ENCODE measurements around the gene HSPA6. TPM values are rescaled to one million over a fixed set of nuclear protein-coding genes. Genes with fewer than 3 reads are reported as not detected.
"Not testable (repeated sequence)": the region's sequence is repeated elsewhere in the genome, so short reads cannot be mapped to it uniquely, and the experiment has no call there.

The HSPA6 gene
- total and polyA plus RNA-seq, 4 donors: 0.77 to 25.8 (median 1.1) TPM

GRCh38 chr1:161502181-161502580 lies 22.2 kb upstream of the HSPA6 start:
- no peaks in the 10 kb centered on the region for H3K27me3 ChIP-seq (ENCODE audit: control insufficient read depth, insufficient read depth, low read length)
- no peaks in the 10 kb centered on the region for H3K4me1 ChIP-seq (ENCODE audit: control insufficient read depth, insufficient read depth, low read length)
- no peaks in the 10 kb centered on the region for H3K9me3 ChIP-seq (ENCODE audit: control insufficient read depth, insufficient read depth, low read length)
- no peak overlapping the region for H3K4me3 ChIP-seq (ENCODE audit: low read depth, low read length)
- no peak overlapping the region for H3K27ac ChIP-seq (ENCODE audit: low read depth, low read length)
- DNase-seq (ENCODE audit: low read depth in 4 of 6, low spot score in 6 of 6): no peak
- H3K36me3 ChIP-seq (ENCODE audit: control insufficient read depth, insufficient read depth, low read length): no peaks in the 10 kb centered on the region
- WGBS (ENCODE audit: insufficient coverage): 80% methylated on average over 1 of the region's 4 CpGs

- DNase-seq (ENCODE audit: low read depth in 4 of 6, low spot score in 6 of 6): no peak
These were observed 21.5 kb upstream of the HSPA6 start for GRCh38 chr1:161502641-161503393.

GRCh38 chr1:161503394-161503748 lies 21.0 kb upstream of the HSPA6 start:
- DNase-seq (ENCODE audit: low read depth in 4 of 6, low spot score in 6 of 6): no peak
- Histone ChIP-seq H3K27me3 (ENCODE audit: control insufficient read depth, insufficient read depth, low read length) (no peaks in the 10 kb centered on the region), H3K36me3 (ENCODE audit: control insufficient read depth, insufficient read depth, low read length) (no peaks in the 10 kb centered on the region), H3K9me3 (ENCODE audit: control insufficient read depth, insufficient read depth, low read length) (no peaks in the 10 kb centered on the region), H3K4me3 (ENCODE audit: low read depth, low read length) (no peak overlapping the region), H3K27ac (ENCODE audit: low read depth, low read length) (no peak overlapping the region), H3K4me1 (ENCODE audit: control insufficient read depth, insufficient read depth, low read length) (no peaks in the 10 kb centered on the region)

More at GRCh38 chr1:161502641-161503393, 21.5 kb upstream of the HSPA6 start:
- Histone ChIP-seq H3K27me3 (ENCODE audit: control insufficient read depth, insufficient read depth, low read length) (no peaks in the 10 kb centered on the region), H3K27ac (ENCODE audit: low read depth, low read length) (no peak overlapping the region), H3K4me1 (ENCODE audit: control insufficient read depth, insufficient read depth, low read length) (no peaks in the 10 kb centered on the region), H3K36me3 (ENCODE audit: control insufficient read depth, insufficient read depth, low read length) (no peaks in the 10 kb centered on the region), H3K4me3 (ENCODE audit: low read depth, low read length) (no peak overlapping the region), H3K9me3 (ENCODE audit: control insufficient read depth, insufficient read depth, low read length) (no peaks in the 10 kb centered on the region)
- WGBS (ENCODE audit: insufficient coverage): no CpG with 5 or more reads among the region's 1 CpG

GRCh38 chr1:161505686-161506085 lies 18.7 kb upstream of the HSPA6 start:
- no peak overlapping the region for H3K27ac ChIP-seq (ENCODE audit: low read depth, low read length)
- no peaks in the 10 kb centered on the region for H3K27me3 ChIP-seq (ENCODE audit: control insufficient read depth, insufficient read depth, low read length)
- WGBS (ENCODE audit: insufficient coverage): 70% methylated on average over 6 of the region's 6 CpGs

GRCh38 chr1:161506336-161507223 lies 17.8 kb upstream of the HSPA6 start:
- no peaks in the 10 kb centered on the region for H3K36me3 ChIP-seq (ENCODE audit: control insufficient read depth, insufficient read depth, low read length)
- H3K4me3 ChIP-seq (ENCODE audit: low read depth, low read length): no peak overlapping the region
- no peaks in the 10 kb centered on the region for H3K27me3 ChIP-seq (ENCODE audit: control insufficient read depth, insufficient read depth, low read length)
- DNase-seq (ENCODE audit: low read depth in 4 of 6, low spot score in 6 of 6): peak in 1 of 6 donors; percentile 14
- peaks cover 11% of the 10 kb centered on the region for H3K4me1 ChIP-seq (ENCODE audit: control insufficient read depth, insufficient read depth, low read length)
- H3K9me3 ChIP-seq (ENCODE audit: control insufficient read depth, insufficient read depth, low read length): no peaks in the 10 kb centered on the region
- H3K27ac ChIP-seq (ENCODE audit: low read depth, low read length): no peak overlapping the region
- WGBS (ENCODE audit: insufficient coverage): no CpG with 5 or more reads among the region's 15 CpGs

More at GRCh38 chr1:161505686-161506085, 18.7 kb upstream of the HSPA6 start:
- no peaks in the 10 kb centered on the region for H3K9me3 ChIP-seq (ENCODE audit: control insufficient read depth, insufficient read depth, low read length)
- no peak overlapping the region for H3K4me3 ChIP-seq (ENCODE audit: low read depth, low read length)
- H3K36me3 ChIP-seq (ENCODE audit: control insufficient read depth, insufficient read depth, low read length): no peaks in the 10 kb centered on the region
- peaks cover 3% of the 10 kb centered on the region for H3K4me1 ChIP-seq (ENCODE audit: control insufficient read depth, insufficient read depth, low read length)
- no peak for DNase-seq (ENCODE audit: low read depth in 4 of 6, low spot score in 6 of 6)

- Histone ChIP-seq H3K4me3 (ENCODE audit: low read depth, low read length) (no peak overlapping the region), H3K4me1 (ENCODE audit: control insufficient read depth, insufficient read depth, low read length) (peaks cover 23% of the 10 kb centered on the region), H3K36me3 (ENCODE audit: control insufficient read depth, insufficient read depth, low read length) (no peaks in the 10 kb centered on the region), H3K9me3 (ENCODE audit: control insufficient read depth, insufficient read depth, low read length) (no peaks in the 10 kb centered on the region), H3K27ac (ENCODE audit: low read depth, low read length) (no peak overlapping the region), H3K27me3 (ENCODE audit: control insufficient read depth, insufficient read depth, low read length) (no peaks in the 10 kb centered on the region)
- DNase-seq (ENCODE audit: low read depth in 4 of 6, low spot score in 6 of 6): no peak
- WGBS (ENCODE audit: insufficient coverage): 83% methylated on average over 3 of the region's 3 CpGs
These were observed 13.9 kb upstream of the HSPA6 start for GRCh38 chr1:161510477-161510876.

- Histone ChIP-seq H3K36me3 (ENCODE audit: control insufficient read depth, insufficient read depth, low read length) (no peaks in the 10 kb centered on the region), H3K27me3 (ENCODE audit: control insufficient read depth, insufficient read depth, low read length) (no peaks in the 10 kb centered on the region), H3K27ac (ENCODE audit: low read depth, low read length) (no peak overlapping the region), H3K4me3 (ENCODE audit: low read depth, low read length) (no peak overlapping the region), H3K9me3 (ENCODE audit: control insufficient read depth, insufficient read depth, low read length) (no peaks in the 10 kb centered on the region), H3K4me1 (ENCODE audit: control insufficient read depth, insufficient read depth, low read length) (peaks cover 23% of the 10 kb centered on the region)
- WGBS (ENCODE audit: insufficient coverage): 63% methylated on average over 3 of the region's 5 CpGs
- DNase-seq (ENCODE audit: low read depth in 4 of 6, low spot score in 6 of 6): peak in 2 of 6 donors; percentile 26 to 78
These were observed 13.2 kb upstream of the HSPA6 start for GRCh38 chr1:161511018-161511755.

- no peak overlapping the region for H3K4me3 ChIP-seq (ENCODE audit: low read depth, low read length)
- no peak overlapping the region for H3K27ac ChIP-seq (ENCODE audit: low read depth, low read length)
- WGBS (ENCODE audit: insufficient coverage): 71% methylated on average over 6 of the region's 7 CpGs
These were observed 12.6 kb upstream of the HSPA6 start for GRCh38 chr1:161511756-161512060.

GRCh38 chr1:161512636-161513447 lies 11.5 kb upstream of the HSPA6 start:
- 77% methylated on average over 5 of the region's 6 CpGs for WGBS (ENCODE audit: insufficient coverage)
- H3K27me3 ChIP-seq (ENCODE audit: control insufficient read depth, insufficient read depth, low read length); H3K9me3 ChIP-seq (ENCODE audit: control insufficient read depth, insufficient read depth, low read length); DNase-seq (ENCODE audit: low read depth in 4 of 6, low spot score in 6 of 6); H3K36me3 ChIP-seq (ENCODE audit: control insufficient read depth, insufficient read depth, low read length); H3K4me3 ChIP-seq (ENCODE audit: low read depth, low read length): not testable (repeated sequence)
- Histone ChIP-seq H3K4me1 (ENCODE audit: control insufficient read depth, insufficient read depth, low read length) (peaks cover 23% of the 10 kb centered on the region), H3K27ac (ENCODE audit: low read depth, low read length) (peak overlapping the region; percentile 52)

More at GRCh38 chr1:161511756-161512060, 12.6 kb upstream of the HSPA6 start:
- DNase-seq (ENCODE audit: low read depth in 4 of 6, low spot score in 6 of 6): no peak
- peaks cover 23% of the 10 kb centered on the region for H3K4me1 ChIP-seq (ENCODE audit: control insufficient read depth, insufficient read depth, low read length)
- no peaks in the 10 kb centered on the region for H3K27me3 ChIP-seq (ENCODE audit: control insufficient read depth, insufficient read depth, low read length)
- no peaks in the 10 kb centered on the region for H3K36me3 ChIP-seq (ENCODE audit: control insufficient read depth, insufficient read depth, low read length)
- H3K9me3 ChIP-seq (ENCODE audit: control insufficient read depth, insufficient read depth, low read length): no peaks in the 10 kb centered on the region

Measured in spinal cord (tissue), 10 donors.